ENCODE data around the gene CSF3R. TPM values are rescaled to one million over a fixed set of nuclear protein-coding genes. Genes with fewer than 3 reads are reported as not detected.

CSF3R gene
- total RNA-seq, 1 donor from 2014 or later, result 1.4 TPM

- H3K36me3 Mint-ChIP-seq (ENCODE audit: low read depth, unreplicated experiment), result no peaks in the 10 kb centered on the region
- no peak for DNase-seq (ENCODE audit: low spot score)
- no peaks in the 10 kb centered on the region for H3K27me3 Mint-ChIP-seq (ENCODE audit: unreplicated experiment)
- no peak for TF ChIP-seq CTCF (IDR thresholded peaks at IDR 0.05; ENCODE audit: unreplicated experiment)
- no peaks in the 10 kb centered on the region for H3K9me3 Mint-ChIP-seq (ENCODE audit: unreplicated experiment)
- peaks cover 9% of the 10 kb centered on the region for H3K4me1 Mint-ChIP-seq (ENCODE audit: unreplicated experiment)
- no peak overlapping the region for H3K27ac Mint-ChIP-seq (ENCODE audit: unreplicated experiment)
- H3K4me3 Mint-ChIP-seq (ENCODE audit: unreplicated experiment), result no peak overlapping the region
Measured at GRCh38 chr1:36419140-36419539, 63.6 kb downstream of the CSF3R start.

GRCh38 chr1:36417931-36418330 lies 64.8 kb downstream of the CSF3R start:
- H3K4me3 Mint-ChIP-seq (ENCODE audit: unreplicated experiment), result no peak overlapping the region
- DNase-seq (ENCODE audit: low spot score), result no peak
- H3K36me3 Mint-ChIP-seq (ENCODE audit: low read depth, unreplicated experiment), result no peaks in the 10 kb centered on the region
- no peaks in the 10 kb centered on the region for H3K9me3 Mint-ChIP-seq (ENCODE audit: unreplicated experiment)
- peaks cover 9% of the 10 kb centered on the region for H3K4me1 Mint-ChIP-seq (ENCODE audit: unreplicated experiment)
- no peak for TF ChIP-seq CTCF (IDR thresholded peaks at IDR 0.05; ENCODE audit: unreplicated experiment)
- no peaks in the 10 kb centered on the region for H3K27me3 Mint-ChIP-seq (ENCODE audit: unreplicated experiment)
- H3K27ac Mint-ChIP-seq (ENCODE audit: unreplicated experiment), result no peak overlapping the region

Other genes with a start within 250 kb of the CSF3R start
- gene SH3D21, start 176.5 kb downstream of the CSF3R start, total RNA-seq (ENCODE audit: unreplicated experiment), result 4.8 TPM
- 87.9 TPM for gene EVA1B, start 159.3 kb downstream of the CSF3R start, total RNA-seq (ENCODE audit: unreplicated experiment)
- gene STK40, start 97.0 kb downstream of the CSF3R start, total RNA-seq (ENCODE audit: unreplicated experiment), result 37.3 TPM
- 22.3 TPM for gene LSM10, start 85.0 kb downstream of the CSF3R start, total RNA-seq (ENCODE audit: unreplicated experiment)
- 5.1 TPM for gene OSCP1, start 32.5 kb downstream of the CSF3R start, total RNA-seq (ENCODE audit: unreplicated experiment)
- 78.8 TPM for gene MRPS15, start 18.5 kb downstream of the CSF3R start, total RNA-seq (ENCODE audit: unreplicated experiment)